Parathyroid adenoma (tissue), 2 donors: ENCODE results near the gene ZNF276.
"Not testable (repeated sequence)": the region's sequence is repeated elsewhere in the genome, so short reads cannot be mapped to it uniquely, and the experiment has no call there.

Experiments used
- H2AFZ ChIP-seq: fragments of 300-600 bp; sonication (generic); one replicate; pipeline ENCODE4 v1.7.0; 2017; ENCODE audit warnings: antibody characterized with exemption, mild to moderate bottlenecking
- H3K27ac ChIP-seq: fragments of 300-600 bp; sonication (generic); one replicate; pipeline ENCODE4 v1.7.0; 2017
- H3K27me3 ChIP-seq: fragments of 300-600 bp; sonication (generic); one replicate; pipeline ENCODE4 v1.7.0; 2017; ENCODE audit warnings: low read length; ENCODE audit not compliant: control insufficient read depth, insufficient read depth
- H3K36me3 ChIP-seq: fragments of 300-600 bp; sonication (generic); one replicate; pipeline ENCODE4 v1.7.0; 2017; ENCODE audit warnings: low read length; ENCODE audit not compliant: control insufficient read depth, insufficient read depth
- H3K4me1 ChIP-seq: fragments of 300-600 bp; sonication (generic); one replicate; pipeline ENCODE4 v1.7.0; 2017; ENCODE audit warnings: control low read depth
- H3K4me2 ChIP-seq: fragments of 300-600 bp; sonication (generic); one replicate; pipeline ENCODE4 v1.7.0; 2017; ENCODE audit warnings: low read length
- H3K4me3 ChIP-seq: fragments of 300-600 bp; sonication (generic); one replicate; pipeline ENCODE4 v1.7.0; 2017; ENCODE audit warnings: low read depth, low read length
- H3K79me2 ChIP-seq: fragments of 300-600 bp; sonication (generic); one replicate; pipeline ENCODE4 v1.7.0; 2017; ENCODE audit warnings: control low read depth
- H3K9ac ChIP-seq: fragments of 300-600 bp; sonication (generic); one replicate; pipeline ENCODE4 v1.7.0; 2017; ENCODE audit warnings: mild to moderate bottlenecking
- H3K9me3 ChIP-seq: fragments of 300-600 bp; sonication (generic); one replicate; pipeline ENCODE4 v1.7.0; 2017; ENCODE audit warnings: low read length; ENCODE audit not compliant: control insufficient read depth
- CTCF ChIP-seq: fragments of 300-600 bp; sonication (generic); IDR thresholded peaks from one replicate; pipeline ENCODE4 v1.7.0; 2017; ENCODE audit warnings: antibody characterized with exemption, mild to moderate bottlenecking
- donor health status: primary hyperparathyroidism.

Gene ZNF276

GRCh38 chr16:89693289-89693731 is 28.0 kb upstream of the ZNF276 start:
- no peak overlapping the region for H3K27ac ChIP-seq
- no peaks in the 10 kb centered on the region for H3K27me3 ChIP-seq
- no peaks in the 10 kb centered on the region for H3K4me1 ChIP-seq
- peaks cover 12% of the 10 kb centered on the region for H3K79me2 ChIP-seq
- no peaks in the 10 kb centered on the region for H3K36me3 ChIP-seq
- no peak overlapping the region for H2AFZ ChIP-seq
- no peak for TF ChIP-seq CTCF
- H3K4me3 ChIP-seq: no peak overlapping the region
- H3K4me2 ChIP-seq: no peak overlapping the region
- H3K9ac ChIP-seq: no peak overlapping the region
- no peaks in the 10 kb centered on the region for H3K9me3 ChIP-seq

- Histone ChIP-seq H3K9me3 (no peaks in the 10 kb centered on the region), H3K4me1 (no peaks in the 10 kb centered on the region), H3K4me3 (no peak overlapping the region), H3K4me2 (no peak overlapping the region), H3K27me3 (no peaks in the 10 kb centered on the region), H3K79me2 (peaks cover 10% of the 10 kb centered on the region), H2AFZ (no peak overlapping the region), H3K36me3 (no peaks in the 10 kb centered on the region), H3K9ac (no peak overlapping the region), H3K27ac (no peak overlapping the region)
- TF ChIP-seq CTCF: no peak
Measured at GRCh38 chr16:89693931-89694783, 27.2 kb upstream of the ZNF276 start.

DNA sequence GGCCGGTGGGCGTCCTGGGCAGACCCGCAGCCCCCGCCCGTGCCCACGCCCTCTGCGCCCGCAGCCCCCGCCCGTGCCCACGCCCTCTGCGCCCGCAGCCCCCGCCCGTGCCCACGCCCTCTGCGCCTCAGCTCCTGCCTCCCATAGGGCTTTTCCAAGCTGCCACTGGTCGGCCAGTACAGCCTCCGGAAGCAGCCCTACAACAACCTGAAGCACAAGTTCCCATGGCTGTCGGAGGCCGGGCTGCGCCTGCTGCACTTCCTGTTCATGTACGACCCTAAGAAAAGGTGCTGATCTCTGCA is 26.6 kb upstream of the ZNF276 start:
- not testable (repeated sequence) for H3K4me2 ChIP-seq, H3K4me1 ChIP-seq, H3K36me3 ChIP-seq, H3K27me3 ChIP-seq, H3K9me3 ChIP-seq, H3K9ac ChIP-seq, H2AFZ ChIP-seq, H3K79me2 ChIP-seq, H3K27ac ChIP-seq, H3K4me3 ChIP-seq

DNA sequence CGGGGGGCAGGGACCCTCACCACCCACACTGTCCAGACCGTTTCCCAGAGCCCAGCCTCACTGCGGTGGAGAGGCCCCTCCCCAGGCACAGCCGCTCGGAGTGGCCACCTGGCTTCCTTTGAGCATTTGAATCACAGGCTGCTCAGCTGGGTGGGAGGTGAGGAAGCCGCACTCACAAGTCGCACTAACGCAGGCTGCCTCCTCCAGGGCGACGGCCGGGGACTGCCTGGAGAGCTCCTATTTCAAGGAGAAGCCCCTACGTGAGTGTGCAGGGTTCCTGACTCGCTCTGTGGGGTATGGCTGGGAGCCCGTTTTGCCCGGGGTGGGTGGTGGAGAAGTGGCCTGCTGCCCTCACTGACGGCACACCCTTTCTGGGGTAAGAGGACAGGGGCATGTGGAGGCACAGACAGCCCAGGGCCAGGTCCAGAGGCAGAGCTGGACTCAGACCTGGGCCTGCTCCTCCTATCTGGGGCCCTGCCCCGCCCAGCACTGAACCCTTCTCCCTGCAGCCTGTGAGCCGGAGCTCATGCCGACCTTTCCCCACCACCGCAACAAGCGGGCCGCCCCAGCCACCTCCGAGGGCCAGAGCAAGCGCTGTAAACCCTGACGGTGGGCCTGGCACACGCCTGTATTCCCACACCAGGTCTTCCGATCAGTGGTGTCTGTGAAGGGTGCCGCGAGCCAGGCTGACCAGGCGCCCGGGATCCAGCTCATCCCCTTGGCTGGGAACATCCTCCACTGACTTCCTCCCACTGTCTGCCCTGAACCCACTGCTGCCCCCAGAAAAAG is 26.1 kb upstream of the ZNF276 start:
- H3K27ac ChIP-seq: no peak overlapping the region

More for the DNA sequence above, 26.1 kb upstream of the ZNF276 start:
- Histone ChIP-seq H3K4me1 (peaks cover under 1% of the 10 kb centered on the region), H3K4me3 (no peak overlapping the region), H3K79me2 (peaks cover 2% of the 10 kb centered on the region), H3K36me3 (no peaks in the 10 kb centered on the region), H3K27me3 (no peaks in the 10 kb centered on the region), H3K4me2 (no peak overlapping the region), H3K9me3 (no peaks in the 10 kb centered on the region), H3K9ac (no peak overlapping the region), H2AFZ (no peak overlapping the region)
- no peak for TF ChIP-seq CTCF
